GM18868 (cell line): ENCODE results near the gene CELSR1.
"Not testable (repeated sequence)": the region's sequence is repeated elsewhere in the genome, so short reads cannot be mapped to it uniquely, and the experiment has no call there.

ENCODE experiments used
- ATAC-seq: cut with Tn5 transposase; IDR thresholded peaks from one replicate; pipeline ENCODE4 v1.9.1; 2021; ENCODE audit warnings: mild to moderate bottlenecking, moderate library complexity; ENCODE audit not compliant: unreplicated experiment

CELSR1 gene

GRCh38 chr22:46513908-46514550 is 23.4 kb downstream of the CELSR1 start:
- no peak for ATAC-seq

GRCh38 chr22:46512683-46513082 is 24.7 kb downstream of the CELSR1 start:
- no peak for ATAC-seq

- no peak for ATAC-seq
Measured at GRCh38 chr22:46512039-46512370, 25.4 kb downstream of the CELSR1 start.

- no peak for ATAC-seq
Measured at GRCh38 chr22:46511151-46512038, 26.0 kb downstream of the CELSR1 start.

- no peak for ATAC-seq
Measured at GRCh38 chr22:46509416-46510089, 27.9 kb downstream of the CELSR1 start.

GRCh38 chr22:46508491-46508999 is 28.9 kb downstream of the CELSR1 start:
- no peak for ATAC-seq

GRCh38 chr22:46507451-46508425 is 29.7 kb downstream of the CELSR1 start:
- ATAC-seq = no peak

- no peak for ATAC-seq
Measured at GRCh38 chr22:46504584-46504983, 32.8 kb downstream of the CELSR1 start.

GRCh38 chr22:46502440-46503175 is 34.8 kb downstream of the CELSR1 start:
- ATAC-seq = no peak

GRCh38 chr22:46501701-46502100 is 35.7 kb downstream of the CELSR1 start:
- ATAC-seq = no peak

GRCh38 chr22:46501265-46501664 is 36.2 kb downstream of the CELSR1 start:
- not testable (repeated sequence) for ATAC-seq

GRCh38 chr22:46500201-46500600 is 37.2 kb downstream of the CELSR1 start:
- ATAC-seq = no peak

GRCh38 chr22:46499805-46500189 is 37.6 kb downstream of the CELSR1 start:
- no peak for ATAC-seq

GRCh38 chr22:46491946-46492345 is 45.5 kb downstream of the CELSR1 start:
- ATAC-seq = no peak

GRCh38 chr22:46490538-46490937 is 46.9 kb downstream of the CELSR1 start:
- ATAC-seq = no peak

GRCh38 chr22:46486996-46487717 is 50.3 kb downstream of the CELSR1 start:
- ATAC-seq = no peak

- ATAC-seq = no peak
Measured at GRCh38 chr22:46484861-46485595, 52.4 kb downstream of the CELSR1 start.

GRCh38 chr22:46484156-46484860 is 53.1 kb downstream of the CELSR1 start:
- ATAC-seq = no peak
